HEK293 (cell line): ENCODE measurements around the gene LASP1.

Source experiments
- CTCF ChIA-PET: fragments of 350-600 bp; formaldehyde crosslinking; extraction: SDS; loops from one replicate; lab custom pipeline; 2021; ENCODE audit warnings: antibody characterized with exemption; lab: Yijun Ruan, JAX
- POLR2A ChIA-PET: fragments of 300-600 bp; formaldehyde crosslinking; extraction: SDS; loops from one replicate; lab custom pipeline; 2020; ENCODE audit warnings: antibody characterized with exemption, inconsistent platforms; lab: Yijun Ruan, JAX
- H3K27ac ChIP-seq: fragments of 200-500 bp; sonication (Bioruptor generic); 2 replicates; pipeline ENCODE4 v1.5.1; 2014; ENCODE audit warnings: low read depth, low read length, control low read depth, inconsistent platforms; ENCODE audit errors: extremely low read depth
- H3K36me3 ChIP-seq, 2 experiments: fragments of 200-500 bp in 1 of 2; sonication (Bioruptor generic) in 1 of 2; 1 replicate in 1 of 2; 2 replicates in 1 of 2; pipeline ENCODE4 v1.5.1; 2014 to 2017; ENCODE audit warnings: inconsistent platforms in 2 of 2, low read length in 2 of 2; ENCODE audit not compliant: control insufficient read depth in 2 of 2, insufficient read depth in 1 of 2
- H3K4me1 ChIP-seq: fragments of 200-500 bp; sonication (Bioruptor generic); 2 replicates; pipeline ENCODE4 v1.5.1; 2014; ENCODE audit warnings: mild to moderate bottlenecking, low read length, inconsistent platforms; ENCODE audit not compliant: control insufficient read depth, insufficient read depth
- H3K4me3 ChIP-seq: 2 replicates; pipeline ENCODE4 v1.5.1; 2011; ENCODE audit warnings: low read depth, mild to moderate bottlenecking, control low read depth, low read length, moderate library complexity
- H3K9me3 ChIP-seq: fragments of 200-500 bp; sonication (Bioruptor generic); 2 replicates; pipeline ENCODE4 v1.5.1; 2014; ENCODE audit warnings: low read depth, low read length, inconsistent platforms; ENCODE audit not compliant: control insufficient read depth, insufficient read depth
- PRDM1 ChIP-seq: fragments of 450-650 bp; formaldehyde crosslinking; IDR thresholded peaks from 2 replicates; pipeline ENCODE4; 2016; ENCODE audit warnings: missing biosample characterization, missing genetic modification characterization
- RBAK ChIP-seq: fragments of 450-650 bp; formaldehyde crosslinking; IDR thresholded peaks from 2 replicates; pipeline ENCODE4 v1.5.1; 2016; ENCODE audit warnings: missing biosample characterization, missing genetic modification characterization
- REPIN1 ChIP-seq: fragments of 450-650 bp; formaldehyde crosslinking; IDR thresholded peaks from 2 replicates; pipeline ENCODE4 v1.5.1; 2017; ENCODE audit warnings: missing biosample characterization, missing genetic modification characterization, low read depth
- TCF7L2 ChIP-seq: IDR thresholded peaks from 2 replicates; pipeline ENCODE4 v1.6.1; 2011; ENCODE audit warnings: low read depth, mild to moderate bottlenecking, inconsistent platforms, low read length, moderate library complexity, borderline replicate concordance
- ZBTB49 ChIP-seq: fragments of 450-650 bp; formaldehyde crosslinking; IDR thresholded peaks from 2 replicates; pipeline ENCODE4 v1.5.1; 2016; ENCODE audit warnings: missing biosample characterization, missing genetic modification characterization, low read depth
- ZBTB6 ChIP-seq: fragments of 450-650 bp; formaldehyde crosslinking; IDR thresholded peaks from 2 replicates; pipeline ENCODE4 v1.5.1; 2017; ENCODE audit warnings: missing biosample characterization, missing genetic modification characterization
- ZFP37 ChIP-seq: fragments of 450-650 bp; formaldehyde crosslinking; IDR thresholded peaks from 2 replicates; pipeline ENCODE4 v1.5.1; 2016; ENCODE audit warnings: missing biosample characterization, missing genetic modification characterization
- ZNF114 ChIP-seq: fragments of 450-650 bp; formaldehyde crosslinking; IDR thresholded peaks from 2 replicates; pipeline ENCODE4 v1.5.0; 2017; ENCODE audit warnings: missing biosample characterization, missing genetic modification characterization
- ZNF121 ChIP-seq: fragments of 450-650 bp; formaldehyde crosslinking; IDR thresholded peaks from 2 replicates; pipeline ENCODE4 v1.5.1; 2016; ENCODE audit warnings: missing biosample characterization, missing genetic modification characterization
- ZNF133 ChIP-seq: fragments of 450-650 bp; formaldehyde crosslinking; IDR thresholded peaks from 2 replicates; pipeline ENCODE4 v1.5.1; 2016; ENCODE audit warnings: missing biosample characterization, missing genetic modification characterization
- ZNF223 ChIP-seq: fragments of 450-650 bp; formaldehyde crosslinking; IDR thresholded peaks from 2 replicates; pipeline ENCODE4 v1.5.1; 2016; ENCODE audit warnings: missing biosample characterization, missing genetic modification characterization
- ZNF26 ChIP-seq: fragments of 450-650 bp; formaldehyde crosslinking; IDR thresholded peaks from 2 replicates; pipeline ENCODE4 v1.5.1; 2016; ENCODE audit warnings: missing biosample characterization, missing genetic modification characterization
- ZNF280D ChIP-seq: fragments of 450-650 bp; formaldehyde crosslinking; IDR thresholded peaks from 2 replicates; pipeline ENCODE4 v1.5.1; 2016; ENCODE audit warnings: missing biosample characterization, missing genetic modification characterization
- ZNF354C ChIP-seq: fragments of 450-650 bp; formaldehyde crosslinking; IDR thresholded peaks from 2 replicates; pipeline ENCODE4 v1.5.1; 2016; ENCODE audit warnings: missing biosample characterization, missing genetic modification characterization, low read depth, borderline replicate concordance
- ZNF391 ChIP-seq: fragments of 450-650 bp; formaldehyde crosslinking; IDR thresholded peaks from 2 replicates; pipeline ENCODE4 v1.5.1; 2016; ENCODE audit warnings: low read depth, missing biosample characterization, missing genetic modification characterization, borderline replicate concordance
- ZNF426 ChIP-seq: fragments of 450-650 bp; formaldehyde crosslinking; IDR thresholded peaks from 2 replicates; pipeline ENCODE4 v1.5.1; 2017; ENCODE audit warnings: missing biosample characterization, missing genetic modification characterization, mild to moderate bottlenecking, inconsistent platforms, moderate library complexity
- ZNF580 ChIP-seq: fragments of 450-650 bp; formaldehyde crosslinking; IDR thresholded peaks from 2 replicates; pipeline ENCODE4 v1.5.1; 2016; ENCODE audit warnings: missing biosample characterization, missing genetic modification characterization
- ZNF670 ChIP-seq: fragments of 450-650 bp; formaldehyde crosslinking; IDR thresholded peaks from 2 replicates; pipeline ENCODE4 v1.5.1; 2016; ENCODE audit warnings: missing biosample characterization, missing genetic modification characterization, low read depth
- ZNF677 ChIP-seq: fragments of 450-650 bp; IDR thresholded peaks from 2 replicates; pipeline ENCODE4 v1.5.0; 2018; ENCODE audit warnings: missing biosample characterization, mild to moderate bottlenecking, missing genetic modification characterization, moderate library complexity
- ZNF704 ChIP-seq: fragments of 450-650 bp; formaldehyde crosslinking; IDR thresholded peaks from 2 replicates; pipeline ENCODE4 v1.5.1; 2016; ENCODE audit warnings: missing biosample characterization, missing genetic modification characterization
- ZNF747 ChIP-seq: fragments of 450-650 bp; formaldehyde crosslinking; IDR thresholded peaks from 2 replicates; pipeline ENCODE4 v1.5.1; 2016; ENCODE audit warnings: missing biosample characterization, missing genetic modification characterization
- ZNF843 ChIP-seq: fragments of 450-650 bp; formaldehyde crosslinking; IDR thresholded peaks from 2 replicates; pipeline ENCODE4 v1.5.1; 2016; ENCODE audit warnings: missing biosample characterization, missing genetic modification characterization
- ZSCAN18 ChIP-seq: fragments of 450-650 bp; formaldehyde crosslinking; IDR thresholded peaks from 2 replicates; pipeline ENCODE4 v1.5.1; 2016; ENCODE audit warnings: missing biosample characterization, missing genetic modification characterization
- ZSCAN30 ChIP-seq: fragments of 450-650 bp; IDR thresholded peaks from 2 replicates; pipeline ENCODE4 v1.5.1; 2018; ENCODE audit warnings: missing biosample characterization, mild to moderate bottlenecking, missing genetic modification characterization, moderate library complexity

The LASP1 gene

GRCh38 chr17:38893607-38894006 lies 23.7 kb downstream of the LASP1 start:
- Histone ChIP-seq H3K9me3 (no peaks in the 10 kb centered on the region), H3K27ac (no peak overlapping the region), H3K4me1 (no peaks in the 10 kb centered on the region), H3K36me3 (peaks cover 0 to 60% of the 10 kb centered on the region in 2 experiments; a peak in 2 of 3 replicates), H3K4me3 (no peak overlapping the region)
- ChIA-PET POLR2A (interaction anchor here (0.8 to 1.4 kb wide), 4 partner anchors 14 to 47 kb away, joined by 3 to 4 read pairs (median 4); partner anchors contain the start of gene LASP1), CTCF (interaction anchor here (0.6 to 0.7 kb wide), 3 partner anchors 15 to 281 kb away, joined by 3 to 4 read pairs (median 4); no protein-coding TSS in a partner anchor)
- TF ChIP-seq ZFP37 (tag by site-specific recombination): no peak
- no peak for TF ChIP-seq ZNF747 (tag by site-specific recombination)
- no peak for TF ChIP-seq ZNF677 (tag by site-specific recombination)
- no peak for TF ChIP-seq ZBTB6 (tag by site-specific recombination)
- TF ChIP-seq REPIN1 (tag by site-specific recombination): no peak
- no peak for TF ChIP-seq ZNF704 (tag by site-specific recombination)
- TF ChIP-seq ZNF26: no peak
- TF ChIP-seq TCF7L2: no peak
- TF ChIP-seq ZNF114 (tag by site-specific recombination): no peak
- TF ChIP-seq ZBTB49 (tag by site-specific recombination): no peak
- TF ChIP-seq ZNF280D (tag by site-specific recombination): no peak
- TF ChIP-seq ZNF670 (tag by site-specific recombination): no peak

- Histone ChIP-seq H3K4me3 (no peak overlapping the region), H3K9me3 (no peaks in the 10 kb centered on the region), H3K36me3 (peaks cover 0 to 63% of the 10 kb centered on the region in 2 experiments; a peak in 2 of 3 replicates), H3K27ac (no peak overlapping the region), H3K4me1 (no peaks in the 10 kb centered on the region)
- ChIA-PET POLR2A (interaction anchor here (1.0 to 1.4 kb wide), 2 partner anchors 14 to 25 kb away, joined by 3 read pairs; partner anchors contain the start of gene LASP1), CTCF (interaction anchor here (0.6 to 0.7 kb wide), 2 partner anchors 14 to 163 kb away, joined by 3 read pairs; no protein-coding TSS in a partner anchor)
- TF ChIP-seq ZNF391 (no peak), ZNF747 (tag by site-specific recombination) (no peak), ZNF133 (no peak), PRDM1 (tag by site-specific recombination) (no peak), ZNF354C (tag by site-specific recombination) (no peak), ZNF121 (tag by site-specific recombination) (no peak), ZNF843 (tag by site-specific recombination) (no peak), RBAK (tag by site-specific recombination) (no peak), ZNF426 (tag by site-specific recombination) (no peak), ZSCAN18 (tag by site-specific recombination) (no peak), ZSCAN30 (tag by site-specific recombination) (no peak), ZNF223 (tag by site-specific recombination) (no peak), ZNF580 (tag by site-specific recombination) (no peak)
Observed at GRCh38 chr17:38894276-38894675, 24.4 kb downstream of the LASP1 start.
